ENCODE data around the gene ACTR5. TPM values are rescaled to one million over a fixed set of nuclear protein-coding genes. Genes with fewer than 3 reads are reported as not detected.
A peak's percentile ranks its signal among the peaks of the same experiment; 100 is the strongest.

ACTR5 gene
- total RNA-seq, 1 donor from 2014 or later = 10.1 TPM

DNA sequence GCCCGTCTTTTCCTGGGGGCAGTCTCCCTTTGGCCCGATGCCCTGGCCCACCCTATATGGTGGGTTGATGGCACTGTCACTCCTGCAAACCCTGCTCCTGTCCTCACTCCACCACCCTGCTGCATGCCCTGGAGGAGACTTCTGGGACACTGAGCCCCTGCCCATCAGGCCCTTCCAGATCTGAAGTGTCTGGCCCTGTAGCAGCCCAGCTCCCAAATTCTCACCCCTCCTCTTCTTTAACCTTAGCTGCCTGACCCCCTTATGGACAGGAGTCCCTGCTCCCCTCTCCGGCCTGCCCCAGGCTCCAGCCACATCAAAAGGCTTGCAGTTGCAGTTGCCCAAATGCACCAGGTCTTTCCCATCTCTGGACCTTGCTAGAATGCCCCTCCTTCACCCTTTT lies 44.7 kb upstream of the ACTR5 start:
- H3K27ac Mint-ChIP-seq (ENCODE audit: unreplicated experiment) = no peak overlapping the region
- DNase-seq = no peak
- H3K4me1 Mint-ChIP-seq (ENCODE audit: low read depth, unreplicated experiment) = peaks cover 2% of the 10 kb centered on the region
- peaks cover 20% of the 10 kb centered on the region for H3K27me3 Mint-ChIP-seq (ENCODE audit: unreplicated experiment)
- H3K9me3 Mint-ChIP-seq (ENCODE audit: unreplicated experiment) = peaks cover 6% of the 10 kb centered on the region
- no peak overlapping the region for H3K4me3 Mint-ChIP-seq (ENCODE audit: unreplicated experiment)
- no peaks in the 10 kb centered on the region for H3K36me3 Mint-ChIP-seq (ENCODE audit: unreplicated experiment)
- TF ChIP-seq, protein P1, sequence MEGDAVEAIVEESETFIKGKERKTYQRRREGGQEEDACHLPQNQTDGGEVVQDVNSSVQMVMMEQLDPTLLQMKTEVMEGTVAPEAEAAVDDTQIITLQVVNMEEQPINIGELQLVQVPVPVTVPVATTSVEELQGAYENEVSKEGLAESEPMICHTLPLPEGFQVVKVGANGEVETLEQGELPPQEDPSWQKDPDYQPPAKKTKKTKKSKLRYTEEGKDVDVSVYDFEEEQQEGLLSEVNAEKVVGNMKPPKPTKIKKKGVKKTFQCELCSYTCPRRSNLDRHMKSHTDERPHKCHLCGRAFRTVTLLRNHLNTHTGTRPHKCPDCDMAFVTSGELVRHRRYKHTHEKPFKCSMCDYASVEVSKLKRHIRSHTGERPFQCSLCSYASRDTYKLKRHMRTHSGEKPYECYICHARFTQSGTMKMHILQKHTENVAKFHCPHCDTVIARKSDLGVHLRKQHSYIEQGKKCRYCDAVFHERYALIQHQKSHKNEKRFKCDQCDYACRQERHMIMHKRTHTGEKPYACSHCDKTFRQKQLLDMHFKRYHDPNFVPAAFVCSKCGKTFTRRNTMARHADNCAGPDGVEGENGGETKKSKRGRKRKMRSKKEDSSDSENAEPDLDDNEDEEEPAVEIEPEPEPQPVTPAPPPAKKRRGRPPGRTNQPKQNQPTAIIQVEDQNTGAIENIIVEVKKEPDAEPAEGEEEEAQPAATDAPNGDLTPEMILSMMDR (IDR thresholded peaks at IDR 0.05; ENCODE audit: partially characterized antibody, unreplicated experiment) = no peak

DNA sequence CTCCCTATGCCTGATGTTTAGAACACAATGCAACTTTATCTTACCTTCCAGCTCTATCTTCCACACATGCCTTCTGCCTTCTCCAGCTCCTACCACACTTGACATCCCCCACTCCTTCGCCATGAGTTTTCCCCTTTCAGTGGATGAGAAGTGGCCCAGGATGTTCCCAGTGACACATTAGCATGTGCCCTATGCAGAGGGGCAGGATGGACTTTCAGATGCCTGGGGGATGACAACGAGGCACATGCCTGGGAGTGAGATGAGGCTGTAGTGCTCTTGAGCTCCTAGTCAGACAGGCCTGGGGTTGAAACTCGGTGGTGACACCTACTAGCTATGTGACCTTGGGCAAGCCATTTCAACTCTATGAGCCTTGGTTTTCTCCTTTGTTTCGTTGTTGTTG lies 44.1 kb upstream of the ACTR5 start:
- Mint-ChIP-seq H3K4me1 (ENCODE audit: low read depth, unreplicated experiment) (peaks cover 2% of the 10 kb centered on the region), H3K36me3 (ENCODE audit: unreplicated experiment) (no peaks in the 10 kb centered on the region), H3K4me3 (ENCODE audit: unreplicated experiment) (no peak overlapping the region), H3K9me3 (ENCODE audit: unreplicated experiment) (peaks cover 6% of the 10 kb centered on the region), H3K27me3 (ENCODE audit: unreplicated experiment) (peaks cover 20% of the 10 kb centered on the region), H3K27ac (ENCODE audit: unreplicated experiment) (no peak overlapping the region)
- TF ChIP-seq, protein P1 (IDR thresholded peaks at IDR 0.05; ENCODE audit: partially characterized antibody, unreplicated experiment) = no peak
- DNase-seq = no peak

DNA sequence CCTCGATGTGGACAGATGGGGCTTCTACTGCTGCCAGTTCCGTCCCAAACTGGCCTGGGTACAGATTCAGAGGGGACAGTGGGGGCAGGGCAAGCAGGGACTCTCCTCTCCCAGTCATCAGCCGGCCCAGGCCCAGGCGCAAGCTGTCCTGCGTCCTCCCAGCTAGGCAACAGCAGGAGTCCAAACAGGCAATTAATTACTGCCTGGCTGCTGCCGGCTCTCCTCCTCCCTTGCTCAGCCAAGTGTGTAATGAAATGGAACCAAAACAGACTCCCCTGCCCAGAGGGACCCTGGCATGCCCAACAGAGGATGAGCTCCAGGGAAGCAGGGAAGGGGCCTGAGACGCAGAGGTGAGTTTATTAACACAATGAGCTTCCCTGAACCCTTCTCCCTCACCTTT lies 41.8 kb upstream of the ACTR5 start:
- Mint-ChIP-seq H3K4me3 (ENCODE audit: unreplicated experiment) (no peak overlapping the region), H3K27me3 (ENCODE audit: unreplicated experiment) (peaks cover 13% of the 10 kb centered on the region), H3K36me3 (ENCODE audit: unreplicated experiment) (no peaks in the 10 kb centered on the region), H3K9me3 (ENCODE audit: unreplicated experiment) (peaks cover 7% of the 10 kb centered on the region), H3K4me1 (ENCODE audit: low read depth, unreplicated experiment) (peaks cover 4% of the 10 kb centered on the region), H3K27ac (ENCODE audit: unreplicated experiment) (no peak overlapping the region)
- DNase-seq = peak; percentile 80
- TF ChIP-seq, protein P1 (IDR thresholded peaks at IDR 0.05; ENCODE audit: partially characterized antibody, unreplicated experiment) = no peak

DNA sequence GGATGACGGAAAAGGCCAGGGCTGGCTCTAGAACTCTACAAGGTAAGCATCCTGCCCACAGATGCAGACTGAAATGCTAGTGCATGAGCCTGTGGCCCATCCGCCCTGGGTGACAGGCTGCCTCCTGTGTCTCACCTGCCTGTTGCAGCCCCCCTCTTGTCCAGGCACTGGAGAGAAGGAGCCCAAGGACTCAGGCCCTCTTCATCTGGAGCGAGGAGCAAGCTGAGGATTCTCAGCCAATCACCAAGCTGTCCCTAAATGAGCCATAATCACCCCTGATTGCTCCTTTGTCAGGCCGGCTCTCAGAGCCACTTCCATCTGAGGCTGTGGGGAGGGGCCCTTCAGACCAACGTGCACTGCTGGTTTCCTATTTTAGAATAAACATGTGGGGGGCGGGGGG lies 34.0 kb upstream of the ACTR5 start:
- no peak overlapping the region for H3K4me3 Mint-ChIP-seq (ENCODE audit: unreplicated experiment)
- H3K4me1 Mint-ChIP-seq (ENCODE audit: low read depth, unreplicated experiment) = peaks cover 2% of the 10 kb centered on the region
- DNase-seq = no peak
- peaks cover 18% of the 10 kb centered on the region for H3K27me3 Mint-ChIP-seq (ENCODE audit: unreplicated experiment)
- TF ChIP-seq, protein P1 (IDR thresholded peaks at IDR 0.05; ENCODE audit: partially characterized antibody, unreplicated experiment) = no peak
- no peak overlapping the region for H3K27ac Mint-ChIP-seq (ENCODE audit: unreplicated experiment)
- H3K36me3 Mint-ChIP-seq (ENCODE audit: unreplicated experiment) = no peaks in the 10 kb centered on the region
- H3K9me3 Mint-ChIP-seq (ENCODE audit: unreplicated experiment) = peaks cover 5% of the 10 kb centered on the region

DNA sequence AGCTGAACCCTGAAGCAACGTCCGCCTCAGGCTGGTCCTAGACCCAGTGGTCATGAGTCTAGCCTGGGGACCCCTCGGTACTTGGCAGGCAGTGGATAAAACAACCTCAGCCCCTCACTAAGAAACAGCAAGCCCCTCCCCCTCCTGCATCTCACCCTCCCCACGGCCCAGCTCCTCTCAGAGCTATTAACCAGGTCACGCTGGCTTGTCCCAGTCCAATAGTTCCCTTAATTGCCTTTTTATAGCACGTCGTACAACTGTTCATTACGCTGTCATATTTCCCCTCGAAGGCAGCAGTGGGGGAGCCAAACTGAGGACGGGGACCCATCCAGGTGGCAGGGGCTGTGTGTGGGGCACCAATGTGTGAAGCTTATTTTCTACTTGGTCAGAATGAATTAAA lies 32.6 kb upstream of the ACTR5 start:
- Mint-ChIP-seq H3K4me3 (ENCODE audit: unreplicated experiment) (no peak overlapping the region), H3K9me3 (ENCODE audit: unreplicated experiment) (peaks cover 3% of the 10 kb centered on the region), H3K27ac (ENCODE audit: unreplicated experiment) (no peak overlapping the region), H3K36me3 (ENCODE audit: unreplicated experiment) (no peaks in the 10 kb centered on the region), H3K4me1 (ENCODE audit: low read depth, unreplicated experiment) (no peaks in the 10 kb centered on the region), H3K27me3 (ENCODE audit: unreplicated experiment) (peaks cover 22% of the 10 kb centered on the region)
- TF ChIP-seq, protein P1 (IDR thresholded peaks at IDR 0.05; ENCODE audit: partially characterized antibody, unreplicated experiment) = no peak
- DNase-seq = no peak
